Measurements from ENCODE around the gene SYNDIG1. TPM values are rescaled to one million over a fixed set of nuclear protein-coding genes. Genes with fewer than 3 reads are reported as not detected.

SYNDIG1 gene
- total and polyA plus RNA-seq, 2 donors (not counting 1 experiment from before 2014, with no cell fraction given), result not detected

DNA sequence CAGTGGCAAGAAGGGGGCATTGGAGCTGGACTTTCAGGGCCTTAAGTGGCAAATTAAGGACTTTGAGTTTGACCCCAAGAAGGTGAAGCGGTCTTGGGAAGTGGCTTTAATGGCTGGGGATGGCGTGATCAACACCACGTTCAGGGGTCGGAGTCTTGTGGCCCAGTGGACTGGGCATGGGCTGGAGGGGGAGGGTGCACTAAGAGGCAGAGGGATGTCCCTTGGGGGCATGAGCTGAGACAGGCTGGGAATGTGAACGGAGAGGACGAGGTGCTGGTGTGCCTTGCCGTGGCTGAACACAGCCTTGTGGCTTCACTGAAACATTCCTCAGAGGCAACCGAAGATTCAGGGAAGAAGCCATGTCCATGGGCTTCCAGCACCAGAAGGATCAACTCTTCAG lies 227.0 kb downstream of the SYNDIG1 start:
- 94% methylated on average over 8 of the region's 8 CpGs for WGBS (ENCODE audit: insufficient coverage)
- DNase-seq (no peak), ATAC-seq (ENCODE audit: low read depth) (no peak)
- no peaks in the 10 kb centered on the region for H4K20me1 ChIP-seq (ENCODE audit: control insufficient read depth, insufficient read depth, low read length, poor library complexity, severe bottlenecking)
- H3K9ac ChIP-seq (ENCODE audit: low read length), result no peak overlapping the region
- H3K27me3 ChIP-seq (replicated peaks in 1 of 4; ENCODE audit: control extremely low read depth in 1 of 4, control insufficient read depth in 3 of 4, insufficient read depth in 4 of 4, low read length in 3 of 4), result no peaks in the 10 kb centered on the region
- H3K36me3 ChIP-seq (replicated peaks in 1 of 2; ENCODE audit: control extremely low read depth in 1 of 2, control insufficient read depth in 1 of 2, extremely low read depth in 1 of 2, insufficient read depth in 2 of 2, low read length in 1 of 2), result no peaks in the 10 kb centered on the region
- H3K4me3 Mint-ChIP-seq, result no peak overlapping the region
- no peak overlapping the region for H2AFZ ChIP-seq (ENCODE audit: insufficient read depth, low read depth, low read length, poor library complexity, severe bottlenecking)
- no peak overlapping the region for H3K4me2 ChIP-seq (replicated peaks; ENCODE audit: low read depth, low read length, poor library complexity, severe bottlenecking)
- H3K27ac Mint-ChIP-seq, result no peak overlapping the region
- H3K9me3 Mint-ChIP-seq (ENCODE audit: insufficient read depth), result no peaks in the 10 kb centered on the region
- ChIA-PET POLR2A (no interaction called here), CTCF (no interaction called here)
- H3K4me1 Mint-ChIP-seq, result peaks cover 9% of the 10 kb centered on the region
- H3K79me2 ChIP-seq (ENCODE audit: control insufficient read depth, insufficient read depth, low read length), result no peaks in the 10 kb centered on the region
- peaks cover 0 to 3% (median 0%) of the 10 kb centered on the region in 3 donors for H3K9me3 ChIP-seq (ENCODE audit: control extremely low read depth in 1 of 3, control insufficient read depth in 2 of 3, insufficient read depth in 1 of 3, low read length in 2 of 3)
- H3K27me3 Mint-ChIP-seq, result no peaks in the 10 kb centered on the region
- H3K4me3 ChIP-seq (ENCODE audit: control extremely low read depth in 1 of 5, extremely low read depth in 1 of 5, insufficient read depth in 1 of 5, low read depth in 2 of 5, low read length in 4 of 5), result no peak overlapping the region
- no peaks in the 10 kb centered on the region for H3K4me1 ChIP-seq (ENCODE audit: control insufficient read depth in 2 of 2, insufficient read depth in 2 of 2, low read length in 2 of 2)
- intact Hi-C loops (cut with micrococcal nuclease), result no loop called here
- H3K27ac ChIP-seq (ENCODE audit: low read length in 2 of 2), result no peak overlapping the region
- no peak for TF ChIP-seq EZH2 (IDR thresholded peaks at IDR 0.05; ENCODE audit: borderline replicate concordance, insufficient read depth, low read depth, low read length, poor library complexity, severe bottlenecking)
- TF ChIP-seq, protein P1, sequence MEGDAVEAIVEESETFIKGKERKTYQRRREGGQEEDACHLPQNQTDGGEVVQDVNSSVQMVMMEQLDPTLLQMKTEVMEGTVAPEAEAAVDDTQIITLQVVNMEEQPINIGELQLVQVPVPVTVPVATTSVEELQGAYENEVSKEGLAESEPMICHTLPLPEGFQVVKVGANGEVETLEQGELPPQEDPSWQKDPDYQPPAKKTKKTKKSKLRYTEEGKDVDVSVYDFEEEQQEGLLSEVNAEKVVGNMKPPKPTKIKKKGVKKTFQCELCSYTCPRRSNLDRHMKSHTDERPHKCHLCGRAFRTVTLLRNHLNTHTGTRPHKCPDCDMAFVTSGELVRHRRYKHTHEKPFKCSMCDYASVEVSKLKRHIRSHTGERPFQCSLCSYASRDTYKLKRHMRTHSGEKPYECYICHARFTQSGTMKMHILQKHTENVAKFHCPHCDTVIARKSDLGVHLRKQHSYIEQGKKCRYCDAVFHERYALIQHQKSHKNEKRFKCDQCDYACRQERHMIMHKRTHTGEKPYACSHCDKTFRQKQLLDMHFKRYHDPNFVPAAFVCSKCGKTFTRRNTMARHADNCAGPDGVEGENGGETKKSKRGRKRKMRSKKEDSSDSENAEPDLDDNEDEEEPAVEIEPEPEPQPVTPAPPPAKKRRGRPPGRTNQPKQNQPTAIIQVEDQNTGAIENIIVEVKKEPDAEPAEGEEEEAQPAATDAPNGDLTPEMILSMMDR (IDR thresholded peaks at IDR 0.05), result no peak

- Histone ChIP-seq H3K4me1 (ENCODE audit: control insufficient read depth in 2 of 2, insufficient read depth in 2 of 2, low read length in 2 of 2) (no peaks in the 10 kb centered on the region), H3K9me3 (ENCODE audit: control extremely low read depth in 1 of 3, control insufficient read depth in 2 of 3, insufficient read depth in 1 of 3, low read length in 2 of 3) (peaks cover 0 to 3% (median 0%) of the 10 kb centered on the region in 3 donors), H3K27me3 (replicated peaks in 1 of 4; ENCODE audit: control extremely low read depth in 1 of 4, control insufficient read depth in 3 of 4, insufficient read depth in 4 of 4, low read length in 3 of 4) (no peaks in the 10 kb centered on the region), H3K27ac (ENCODE audit: low read length in 2 of 2) (no peak overlapping the region), H3K9ac (ENCODE audit: low read length) (no peak overlapping the region), H2AFZ (ENCODE audit: insufficient read depth, low read depth, low read length, poor library complexity, severe bottlenecking) (no peak overlapping the region), H3K36me3 (replicated peaks in 1 of 2; ENCODE audit: control extremely low read depth in 1 of 2, control insufficient read depth in 1 of 2, extremely low read depth in 1 of 2, insufficient read depth in 2 of 2, low read length in 1 of 2) (no peaks in the 10 kb centered on the region), H3K4me3 (ENCODE audit: control extremely low read depth in 1 of 5, extremely low read depth in 1 of 5, insufficient read depth in 1 of 5, low read depth in 2 of 5, low read length in 4 of 5) (no peak overlapping the region), H3K4me2 (replicated peaks; ENCODE audit: low read depth, low read length, poor library complexity, severe bottlenecking) (no peak overlapping the region), H4K20me1 (ENCODE audit: control insufficient read depth, insufficient read depth, low read length, poor library complexity, severe bottlenecking) (no peaks in the 10 kb centered on the region), H3K79me2 (ENCODE audit: control insufficient read depth, insufficient read depth, low read length) (no peaks in the 10 kb centered on the region)
- intact Hi-C loops (cut with micrococcal nuclease), result no loop called here
- CTCF ChIA-PET, result interaction anchor here (0.7 kb wide), 1 partner anchor 338 kb away, joined by 3 read pairs; no protein-coding TSS in a partner anchor
- TF ChIP-seq, protein P1 (IDR thresholded peaks at IDR 0.05), result no peak
- TF ChIP-seq EZH2 (IDR thresholded peaks at IDR 0.05; ENCODE audit: borderline replicate concordance, insufficient read depth, low read depth, low read length, poor library complexity, severe bottlenecking), result no peak
- DNase-seq, result no peak
- Mint-ChIP-seq H3K4me1 (peaks cover 9% of the 10 kb centered on the region), H3K4me3 (no peak overlapping the region), H3K9me3 (ENCODE audit: insufficient read depth) (no peaks in the 10 kb centered on the region), H3K27ac (no peak overlapping the region), H3K27me3 (no peaks in the 10 kb centered on the region)
- WGBS (ENCODE audit: insufficient coverage), result 100% methylated on average over 3 of the region's 6 CpGs
- no peak for ATAC-seq (ENCODE audit: low read depth)
- POLR2A ChIA-PET, result no interaction called here
Observed at GRCh38 chr20:24697411-24697810, 228.0 kb downstream of the SYNDIG1 start.
